Keratinocyte (primary cell): Measurements from ENCODE around the gene SPACA7. TPM values are rescaled to one million over a fixed set of nuclear protein-coding genes. Genes with fewer than 3 reads are reported as not detected.

Source experiments
- DNase-seq: peaks from one replicate; pipeline ENCODE4 v3.0.0-alpha.2; 2011; ENCODE audit warnings: low read depth, missing footprints, low spot score
- FAIRE-seq: peaks from 2 replicates; lab custom pipeline; 2011; peaks lifted over from hg19 to GRCh38; lab: Jason Lieb, UNC
- H2AFZ ChIP-seq: 2 replicates; pipeline ENCODE4 v1.6.0; 2012; ENCODE audit warnings: low read length, control low read depth, inconsistent platforms; ENCODE audit not compliant: control insufficient read depth
- H3K27ac ChIP-seq: 2 replicates; pipeline ENCODE4 v1.5.1; 2011; ENCODE audit warnings: low read length; ENCODE audit not compliant: control insufficient read depth, insufficient read depth
- H3K27me3 ChIP-seq: 3 replicates; pipeline ENCODE4 v1.6.0; 2011; ENCODE audit warnings: low read length; ENCODE audit not compliant: control insufficient read depth, insufficient read depth; ENCODE audit errors: extremely low read depth
- H3K36me3 ChIP-seq, 2 experiments: 2 replicates in 1 of 2; 3 replicates in 1 of 2; pipeline ENCODE4 v1.5.1; 2011; ENCODE audit warnings: low read length in 2 of 2, mild to moderate bottlenecking in 1 of 2; ENCODE audit not compliant: control insufficient read depth in 2 of 2, insufficient read depth in 2 of 2; ENCODE audit errors: extremely low read depth in 1 of 2
- H3K4me1 ChIP-seq: 3 replicates; pipeline ENCODE4 v1.5.1; 2011; ENCODE audit warnings: low read length; ENCODE audit not compliant: control insufficient read depth, insufficient read depth; ENCODE audit errors: extremely low read depth
- H3K4me2 ChIP-seq: 3 replicates; pipeline ENCODE4 v1.6.0; 2011; ENCODE audit warnings: low read depth, low read length; ENCODE audit not compliant: control insufficient read depth, insufficient read depth; ENCODE audit errors: extremely low read depth
- H3K4me3 ChIP-seq, 3 experiments: fragments of 200-600 bp in 1 of 3; sonication (generic) in 1 of 3; 2 replicates in 2 of 3; 3 replicates in 1 of 3; pipeline ENCODE4 v1.5.1; 2011 to 2016; ENCODE audit warnings: low read length in 3 of 3, mild to moderate bottlenecking in 3 of 3, control low read depth in 2 of 3, inconsistent platforms in 1 of 3, low read depth in 1 of 3, mixed read lengths in 1 of 3, mixed run types in 1 of 3, moderate library complexity in 1 of 3; ENCODE audit not compliant: control insufficient read depth in 2 of 3, insufficient read depth in 2 of 3; ENCODE audit errors: extremely low read depth in 1 of 3
- H3K79me2 ChIP-seq: 2 replicates; pipeline ENCODE4 v1.6.0; 2012; ENCODE audit warnings: low read length; ENCODE audit not compliant: control insufficient read depth, insufficient read depth
- H3K9ac ChIP-seq: 3 replicates; pipeline ENCODE4 v1.6.0; 2011; ENCODE audit warnings: low read length; ENCODE audit not compliant: control insufficient read depth, insufficient read depth; ENCODE audit errors: extremely low read depth
- H3K9me1 ChIP-seq: 3 replicates; pipeline ENCODE4 v1.6.0; 2011; ENCODE audit warnings: low read length; ENCODE audit not compliant: control insufficient read depth, insufficient read depth; ENCODE audit errors: extremely low read depth
- H3K9me3 ChIP-seq: 2 replicates; pipeline ENCODE4 v1.5.1; 2012; ENCODE audit warnings: low read depth, low read length; ENCODE audit not compliant: control insufficient read depth
- H4K20me1 ChIP-seq: 3 replicates; pipeline ENCODE4 v1.6.0; 2011; ENCODE audit warnings: low read length; ENCODE audit not compliant: control insufficient read depth, insufficient read depth; ENCODE audit errors: extremely low read depth
- EZH2 ChIP-seq: IDR thresholded peaks from one replicate; pipeline ENCODE4 v1.6.1; 2012; ENCODE audit warnings: inconsistent platforms, mild to moderate bottlenecking, low read length, moderate library complexity
- dilution Hi-C: fragments of 300-500 bp; cut with MboI; formaldehyde crosslinking; loops from one replicate; pipeline ENCODE4 v1.7.0; 2020; ENCODE audit warnings: low sequenced_read_pairs; ENCODE audit not compliant: extremely low pct_ligation_motif_present
- polyA plus RNA-seq, 5 experiments: library from polyadenylated mRNA; depleted of rRNA in 3 of 5; stranded (reverse) in 3 of 5; stranded (forward) in 1 of 5; unstranded in 1 of 5; fragments of >200 nt; gene quantifications; 1 replicate in 1 of 5; 2 replicates in 3 of 5; 3 replicates in 1 of 5; pipeline versions ENCODE4 v1.2.1 to v1.2.3, GENCODE V29; 2011 to 2012; ENCODE audit warnings: missing spikeins in 2 of 5, low read depth in 1 of 5, low replicate concordance in 1 of 5
- TF ChIP-seq, protein P1 (sequence below), 3 experiments: IDR thresholded peaks in 1 of 3; conservative IDR thresholded peaks in 1 of 3; optimal IDR thresholded peaks in 1 of 3; 2 replicates in 2 of 3; 3 replicates in 1 of 3; pipeline versions ENCODE3 to v1.5.1; 2011; ENCODE audit warnings: low read length in 3 of 3, mild to moderate bottlenecking in 3 of 3, moderate library complexity in 2 of 3, control low read depth in 1 of 3, inconsistent platforms in 1 of 3; ENCODE audit not compliant: insufficient read depth in 2 of 3; ENCODE audit errors: extremely low read depth in 1 of 3

SPACA7 gene
- polyA plus RNA-seq, 1 donor (not counting 4 experiments of a cell fraction or from before 2014, with no cell fraction given): not detected

DNA sequence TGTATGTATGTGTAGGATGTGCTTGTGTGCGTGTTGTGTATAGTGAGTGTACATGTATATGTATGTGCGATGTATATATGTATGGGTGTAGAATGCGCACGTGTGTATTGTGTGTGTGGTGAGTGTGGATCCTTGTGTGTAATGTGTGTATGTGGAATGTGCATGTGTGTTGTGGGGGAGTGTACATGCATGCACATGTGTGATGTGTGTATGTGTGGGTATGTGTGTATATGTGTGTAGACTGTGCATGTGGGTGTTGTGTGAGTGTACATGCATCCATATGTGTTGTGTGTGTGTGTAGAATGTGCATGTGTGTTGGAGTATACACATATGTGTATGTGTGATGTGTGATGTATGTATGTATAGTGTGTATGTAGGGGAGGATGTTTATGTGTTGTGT, 18.0 kb upstream of the SPACA7 start:
- Histone ChIP-seq H2AFZ (no peak overlapping the region), H3K4me2 (no peak overlapping the region), H3K27me3 (no peaks in the 10 kb centered on the region), H3K4me1 (no peaks in the 10 kb centered on the region), H3K36me3 (no peaks in the 10 kb centered on the region), H3K4me3 (no peak overlapping the region), H3K9me1 (no peaks in the 10 kb centered on the region), H3K9ac (no peak overlapping the region), H3K9me3 (peaks cover 5% of the 10 kb centered on the region), H3K79me2 (no peaks in the 10 kb centered on the region), H3K27ac (no peak overlapping the region), H4K20me1 (no peaks in the 10 kb centered on the region)
- FAIRE-seq: no peak
- DNase-seq: no peak
- dilution Hi-C loops: no loop called here
- TF ChIP-seq, protein P1, sequence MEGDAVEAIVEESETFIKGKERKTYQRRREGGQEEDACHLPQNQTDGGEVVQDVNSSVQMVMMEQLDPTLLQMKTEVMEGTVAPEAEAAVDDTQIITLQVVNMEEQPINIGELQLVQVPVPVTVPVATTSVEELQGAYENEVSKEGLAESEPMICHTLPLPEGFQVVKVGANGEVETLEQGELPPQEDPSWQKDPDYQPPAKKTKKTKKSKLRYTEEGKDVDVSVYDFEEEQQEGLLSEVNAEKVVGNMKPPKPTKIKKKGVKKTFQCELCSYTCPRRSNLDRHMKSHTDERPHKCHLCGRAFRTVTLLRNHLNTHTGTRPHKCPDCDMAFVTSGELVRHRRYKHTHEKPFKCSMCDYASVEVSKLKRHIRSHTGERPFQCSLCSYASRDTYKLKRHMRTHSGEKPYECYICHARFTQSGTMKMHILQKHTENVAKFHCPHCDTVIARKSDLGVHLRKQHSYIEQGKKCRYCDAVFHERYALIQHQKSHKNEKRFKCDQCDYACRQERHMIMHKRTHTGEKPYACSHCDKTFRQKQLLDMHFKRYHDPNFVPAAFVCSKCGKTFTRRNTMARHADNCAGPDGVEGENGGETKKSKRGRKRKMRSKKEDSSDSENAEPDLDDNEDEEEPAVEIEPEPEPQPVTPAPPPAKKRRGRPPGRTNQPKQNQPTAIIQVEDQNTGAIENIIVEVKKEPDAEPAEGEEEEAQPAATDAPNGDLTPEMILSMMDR (optimal IDR thresholded peaks at IDR 0.05 in 1 of 3, IDR thresholded peaks at IDR 0.05 in 1 of 3, conservative IDR thresholded peaks at IDR 0.05 in 1 of 3; ENCODE audit: extremely low read depth in 1 of 3, insufficient read depth in 2 of 3, low read length in 3 of 3): no peak
- TF ChIP-seq EZH2: no peak

GRCh38 chr13:112362021-112362420, 14.1 kb upstream of the SPACA7 start:
- H3K79me2 ChIP-seq: no peaks in the 10 kb centered on the region
- no peaks in the 10 kb centered on the region for H3K36me3 ChIP-seq
- H3K9me3 ChIP-seq: peaks cover 4% of the 10 kb centered on the region
- no peak overlapping the region for H3K27ac ChIP-seq
- H4K20me1 ChIP-seq: no peaks in the 10 kb centered on the region
- no peaks in the 10 kb centered on the region for H3K27me3 ChIP-seq
- no peaks in the 10 kb centered on the region for H3K9me1 ChIP-seq
- H2AFZ ChIP-seq: no peak overlapping the region
- no peak for FAIRE-seq
- no peak overlapping the region for H3K9ac ChIP-seq
- H3K4me2 ChIP-seq: no peak overlapping the region
- TF ChIP-seq EZH2: no peak
- TF ChIP-seq, protein P1 (optimal IDR thresholded peaks at IDR 0.05 in 1 of 3, IDR thresholded peaks at IDR 0.05 in 1 of 3, conservative IDR thresholded peaks at IDR 0.05 in 1 of 3; ENCODE audit: extremely low read depth in 1 of 3, insufficient read depth in 2 of 3, low read length in 3 of 3): no peak
- dilution Hi-C loops: no loop called here
- no peak for DNase-seq
- H3K4me1 ChIP-seq: no peaks in the 10 kb centered on the region
- no peak overlapping the region for H3K4me3 ChIP-seq
